Measurements from ENCODE around the gene THRB. TPM values are rescaled to one million over a fixed set of nuclear protein-coding genes. Genes with fewer than 3 reads are reported as not detected.

THRB gene
- polyA plus RNA-seq, 1 donor = 31.4 TPM

DNA sequence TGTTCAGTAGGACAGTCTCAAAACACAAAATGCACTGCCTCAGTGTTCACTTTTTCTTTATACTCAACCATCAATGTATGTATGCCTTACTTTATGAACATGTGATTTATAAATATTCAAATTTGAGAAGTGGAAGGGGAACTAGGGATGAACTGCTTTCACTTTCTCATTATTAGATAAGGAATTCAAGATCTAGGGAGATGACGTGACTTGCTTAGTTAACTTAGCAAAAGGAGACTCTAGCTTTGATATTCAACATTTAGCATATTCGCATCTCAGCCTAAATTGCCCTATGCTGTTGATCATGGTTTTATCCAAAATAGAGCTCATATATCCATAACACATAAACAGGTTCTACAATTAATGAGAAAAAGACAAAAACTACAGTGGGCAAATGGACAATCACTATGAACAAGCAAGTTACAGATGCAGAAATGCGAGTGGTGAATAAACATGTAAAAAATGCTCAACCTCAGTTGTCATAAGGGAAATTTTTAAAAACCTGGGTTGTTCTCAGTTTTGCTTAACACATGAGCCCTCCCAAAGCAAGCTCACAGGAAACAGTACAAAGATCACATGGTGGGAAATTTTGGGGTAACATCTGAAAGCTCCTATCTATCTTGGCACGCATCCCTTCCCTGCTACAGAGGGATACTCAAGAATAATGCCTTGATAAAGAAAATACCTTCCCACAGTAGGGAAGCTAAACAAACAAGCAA, 269.8 kb downstream of the THRB start:
- DNase-seq = no peak

DNA sequence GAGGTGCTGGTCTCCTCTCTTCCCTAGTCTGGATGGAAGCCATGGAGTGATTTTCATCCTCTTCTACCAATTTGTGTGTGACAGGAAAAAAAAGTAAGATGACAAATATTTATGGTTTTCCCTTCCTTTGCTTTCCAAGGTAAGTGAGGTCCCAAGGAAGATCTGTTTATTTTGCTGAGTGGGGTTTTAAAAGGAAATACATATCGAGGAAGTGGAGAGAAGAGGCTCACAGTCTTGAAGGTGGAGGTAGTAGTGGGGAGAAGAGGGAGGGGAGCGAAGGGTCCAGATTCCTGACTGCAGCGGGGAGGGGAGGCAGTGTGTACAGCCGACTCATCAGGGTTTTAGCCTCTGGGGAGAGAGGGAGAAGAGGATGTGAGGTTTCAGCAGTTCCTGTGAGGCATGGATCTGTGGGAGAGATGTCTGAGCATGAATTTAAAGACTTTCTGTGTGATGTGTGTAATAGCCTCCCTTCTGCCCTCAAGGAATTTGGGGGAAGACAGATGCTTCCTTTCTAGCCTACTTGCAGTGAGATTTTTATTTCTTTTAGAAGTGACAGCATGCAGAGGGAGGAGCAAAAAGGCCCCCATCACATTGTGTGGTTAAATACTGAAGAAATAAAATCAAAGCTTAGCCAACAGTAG, 272.4 kb downstream of the THRB start:
- DNase-seq = no peak

DNA sequence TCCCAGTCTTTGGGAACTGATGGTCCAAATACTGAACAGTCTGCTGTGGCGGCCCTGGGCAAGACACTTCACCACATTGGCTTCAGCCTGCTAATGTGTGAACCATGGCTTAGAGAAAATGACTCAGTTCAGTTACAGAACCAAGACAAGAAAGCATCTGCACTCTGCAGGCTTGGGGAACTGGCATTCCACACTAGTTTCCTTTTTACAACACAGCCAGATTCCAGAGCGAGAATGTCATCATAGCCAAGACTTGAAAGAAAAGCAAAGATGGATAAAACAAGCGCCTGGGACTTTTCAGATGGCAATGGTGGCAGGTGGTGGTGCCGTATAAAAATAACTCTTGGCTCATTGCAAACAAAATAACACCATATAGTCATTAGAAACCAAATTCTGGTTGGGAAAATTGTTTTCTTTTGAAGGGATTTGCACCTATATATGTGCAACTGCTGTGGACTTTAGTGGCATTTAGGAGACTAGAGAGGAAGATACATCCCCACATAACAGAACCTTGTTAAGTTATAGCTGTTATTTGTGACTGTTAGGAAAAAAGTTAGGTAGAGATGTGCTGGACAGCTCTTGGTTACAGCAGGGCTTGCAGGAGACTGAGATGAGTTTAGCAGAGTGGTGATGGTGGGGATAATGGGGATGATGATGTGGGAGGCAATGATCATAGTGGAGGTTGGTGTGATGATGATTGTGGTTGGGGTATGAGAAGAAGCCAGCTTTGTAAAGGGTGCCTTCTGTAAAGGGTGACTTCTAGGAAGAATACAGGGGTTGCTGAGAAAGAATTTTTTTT, 273.6 kb downstream of the THRB start:
- DNase-seq = no peak

GRCh38 chr3:24215502-24215901, 279.1 kb downstream of the THRB start:
- no peak for DNase-seq

- DNase-seq = no peak
Observed at GRCh38 chr3:24211381-24211780, 283.3 kb downstream of the THRB start.

DNA sequence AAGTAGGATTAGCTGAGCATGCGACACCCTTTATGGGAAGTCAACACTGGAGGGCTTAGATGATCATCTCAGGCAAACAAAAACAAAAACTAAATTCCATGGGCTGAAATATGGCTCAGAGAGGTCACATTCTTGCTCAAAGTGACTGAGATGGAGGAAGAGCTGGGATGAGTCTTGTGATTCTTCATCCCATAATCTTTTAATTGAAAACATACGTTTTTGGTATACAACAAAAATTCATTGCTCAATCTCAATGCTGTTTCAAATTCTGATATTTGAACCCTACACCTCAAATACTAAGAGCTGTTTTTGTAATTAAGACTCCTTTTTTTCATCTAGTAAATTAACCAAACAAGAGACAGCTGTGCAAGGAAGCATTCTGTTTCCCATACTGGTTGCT, 292.6 kb downstream of the THRB start:
- DNase-seq = no peak

- no peak for DNase-seq
Observed at GRCh38 chr3:24201301-24201700, 293.3 kb downstream of the THRB start.

- DNase-seq = no peak
Observed at GRCh38 chr3:24199775-24200247, 294.8 kb downstream of the THRB start.

DNA sequence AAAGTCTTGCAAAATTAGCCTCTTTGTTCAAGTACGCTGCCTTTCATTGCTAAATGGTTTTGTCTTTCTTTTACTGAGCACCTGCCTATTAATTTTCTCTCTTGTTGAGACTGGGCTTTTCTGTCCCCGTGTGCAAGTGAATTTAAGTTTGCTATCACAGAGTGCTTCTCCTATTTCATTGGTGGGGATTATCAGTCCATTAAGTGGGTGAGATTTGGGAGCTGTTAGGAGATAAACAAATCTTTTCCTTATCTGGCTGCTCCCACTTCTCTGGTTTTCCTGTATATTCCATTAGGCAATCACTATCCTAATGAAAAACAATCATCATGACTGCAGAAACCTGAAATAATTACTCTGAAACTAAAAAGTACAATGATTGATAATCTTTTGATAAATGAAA, 295.4 kb downstream of the THRB start:
- DNase-seq = no peak

GRCh38 chr3:24198728-24199127, 295.9 kb downstream of the THRB start:
- no peak for DNase-seq

GRCh38 chr3:24197809-24198208, 296.8 kb downstream of the THRB start:
- no peak for DNase-seq

DNA sequence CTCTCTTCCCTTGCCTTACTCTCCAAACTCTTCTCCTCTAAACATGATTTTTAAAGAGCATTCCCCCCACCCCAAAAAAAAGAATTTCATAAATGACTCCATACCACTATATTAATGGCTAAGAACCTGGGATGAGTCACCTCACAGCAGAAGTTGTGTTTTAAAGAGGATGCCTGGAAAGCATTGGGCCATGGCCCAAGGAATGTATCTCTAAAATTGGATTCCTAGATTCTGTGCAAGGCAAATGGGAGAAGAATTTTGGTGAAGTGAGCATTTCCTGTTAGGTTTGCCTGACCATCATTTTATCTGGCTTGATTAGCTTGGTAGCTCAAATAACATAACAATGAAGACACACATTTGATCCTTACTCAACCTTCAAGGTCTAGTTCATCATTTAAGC, 298.1 kb downstream of the THRB start:
- no peak for DNase-seq

GRCh38 chr3:24195504-24196230, 299.0 kb downstream of the THRB start:
- no peak for DNase-seq

- no peak for DNase-seq
Observed at GRCh38 chr3:24192469-24193056, 302.1 kb downstream of the THRB start.

GRCh38 chr3:24191801-24192403, 302.7 kb downstream of the THRB start:
- no peak for DNase-seq

DNA sequence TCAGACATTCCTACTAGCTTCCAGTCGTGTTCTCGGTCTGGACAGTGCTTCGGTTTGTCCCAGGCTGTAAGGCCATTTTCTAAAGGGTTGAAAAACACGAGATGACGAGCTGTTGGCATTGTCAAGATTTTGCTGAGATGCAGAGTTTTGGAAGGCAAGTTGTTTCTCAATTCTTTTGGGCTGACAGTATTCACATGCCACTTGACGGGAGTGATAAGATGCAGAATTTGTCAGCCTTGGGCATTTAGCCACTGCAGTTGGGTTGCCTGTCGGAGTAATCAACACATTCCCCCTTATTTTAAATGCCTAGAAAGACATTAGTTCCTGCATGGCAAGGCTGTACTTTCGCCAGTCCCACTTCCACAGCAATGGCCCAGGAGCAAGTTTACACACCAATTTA, 304.4 kb downstream of the THRB start:
- no peak for DNase-seq

DNA sequence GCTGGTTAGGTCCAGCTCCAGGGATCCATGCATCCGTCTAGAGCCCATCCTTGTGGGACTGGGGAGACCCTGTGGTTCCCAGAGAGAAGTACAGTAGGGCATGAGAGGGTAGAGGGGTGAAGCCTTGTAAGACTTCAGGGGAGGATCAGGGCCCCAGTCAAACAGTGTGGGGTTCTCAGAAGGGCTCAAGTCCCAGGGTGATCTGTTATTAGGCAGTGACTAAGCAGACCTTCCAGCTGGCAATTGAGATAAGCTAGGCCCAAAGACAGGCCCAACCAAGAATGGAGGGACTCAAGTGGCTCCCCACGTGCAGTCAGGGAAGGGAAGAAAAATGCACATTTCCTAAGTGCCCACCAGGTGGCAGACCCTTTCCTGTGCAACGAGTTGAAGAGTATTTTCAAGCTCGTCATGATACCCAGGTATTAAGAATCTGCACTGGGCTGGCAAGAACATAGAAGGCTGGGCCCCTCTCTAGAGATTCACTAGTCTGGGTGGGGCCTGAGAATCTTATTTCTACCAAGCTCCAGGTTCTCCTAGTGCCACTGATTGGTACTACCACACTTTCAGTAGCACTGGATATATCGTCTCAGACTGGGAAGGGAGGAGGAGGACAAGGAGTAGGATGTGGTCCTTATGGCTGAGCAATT, 308.8 kb downstream of the THRB start:
- DNase-seq = peak; percentile 24

DNA sequence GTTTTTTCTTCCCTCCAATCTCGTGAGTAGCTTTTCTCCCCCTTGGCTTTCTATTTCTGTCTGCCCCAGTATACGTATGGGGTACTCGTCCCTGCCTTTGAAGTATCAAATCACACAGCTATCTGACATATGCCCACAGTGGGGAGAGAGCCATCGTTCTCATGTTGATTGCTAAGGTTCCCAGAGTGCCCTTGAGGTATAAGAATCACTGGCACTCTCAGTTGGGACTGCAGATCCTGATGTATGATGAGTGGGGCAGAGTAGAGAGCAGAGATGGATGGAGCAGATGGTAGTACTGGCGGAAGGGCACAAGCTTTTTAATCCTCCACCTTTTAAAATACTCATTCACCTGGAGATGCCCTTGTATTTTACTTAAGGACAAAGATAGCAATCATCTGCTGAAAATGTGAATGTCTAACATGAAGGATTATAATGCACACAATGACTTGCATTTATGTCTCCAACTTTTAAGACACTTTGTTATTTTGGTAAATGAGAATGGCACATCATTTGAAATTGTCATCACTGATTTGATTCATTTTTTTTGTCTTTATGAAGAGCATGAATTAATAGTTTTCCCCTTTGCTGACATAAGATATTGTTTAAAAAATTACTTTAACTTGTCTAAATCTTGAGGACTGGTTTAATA, 310.0 kb downstream of the THRB start:
- no peak for DNase-seq

DNA sequence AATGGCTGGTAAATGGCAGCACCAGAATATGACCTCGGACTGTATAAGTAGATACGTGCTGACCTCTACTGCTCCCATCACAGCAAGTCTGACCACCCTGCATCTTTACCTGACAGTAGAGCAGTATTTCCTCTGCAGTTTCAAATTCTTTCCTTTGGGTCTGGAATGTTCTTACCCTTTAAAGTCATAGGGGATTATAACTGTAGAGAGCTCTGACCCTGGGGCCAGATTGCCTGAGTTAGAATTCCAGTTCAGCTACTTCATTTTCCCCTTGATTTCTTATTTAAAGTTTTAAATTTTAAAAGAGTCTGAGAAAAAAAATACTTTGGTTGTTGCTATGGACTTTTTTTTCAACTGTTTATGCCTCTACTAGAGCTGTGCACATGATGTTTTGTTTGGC, 311.9 kb downstream of the THRB start:
- no peak for DNase-seq

- no peak for DNase-seq
Observed at GRCh38 chr3:24181256-24181655, 313.4 kb downstream of the THRB start.

GRCh38 chr3:24180616-24181015, 314.0 kb downstream of the THRB start:
- DNase-seq = no peak
